Epithelial cell of proximal tubule (primary cell): ENCODE measurements around the gene FUT8. TPM values are rescaled to one million over a fixed set of nuclear protein-coding genes. Genes with fewer than 3 reads are reported as not detected.
A peak's percentile ranks its signal among the peaks of the same experiment; 100 is the strongest.

Source experiments
- DNase-seq: peaks from one replicate; pipeline ENCODE4 v3.0.0-alpha.2; 2011; ENCODE audit warnings: low read depth
- H3K4me3 ChIP-seq: 2 replicates; pipeline ENCODE4 v1.5.1; 2011; ENCODE audit warnings: low read depth, mild to moderate bottlenecking, low read length
- total RNA-seq: library from RNA; depleted of rRNA; stranded (reverse); fragments of >200 nt; gene quantifications from 2 replicates; pipeline ENCODE4 v1.2.3, GENCODE V29; 2015
- TF ChIP-seq, protein P1 (sequence below): conservative IDR thresholded peaks from 2 replicates; pipeline ENCODE4 v1.5.1; 2012; ENCODE audit warnings: low read depth, mild to moderate bottlenecking, low read length

The FUT8 gene
- total RNA-seq, 1 donor from 2014 or later, result 66.4 TPM

DNA sequence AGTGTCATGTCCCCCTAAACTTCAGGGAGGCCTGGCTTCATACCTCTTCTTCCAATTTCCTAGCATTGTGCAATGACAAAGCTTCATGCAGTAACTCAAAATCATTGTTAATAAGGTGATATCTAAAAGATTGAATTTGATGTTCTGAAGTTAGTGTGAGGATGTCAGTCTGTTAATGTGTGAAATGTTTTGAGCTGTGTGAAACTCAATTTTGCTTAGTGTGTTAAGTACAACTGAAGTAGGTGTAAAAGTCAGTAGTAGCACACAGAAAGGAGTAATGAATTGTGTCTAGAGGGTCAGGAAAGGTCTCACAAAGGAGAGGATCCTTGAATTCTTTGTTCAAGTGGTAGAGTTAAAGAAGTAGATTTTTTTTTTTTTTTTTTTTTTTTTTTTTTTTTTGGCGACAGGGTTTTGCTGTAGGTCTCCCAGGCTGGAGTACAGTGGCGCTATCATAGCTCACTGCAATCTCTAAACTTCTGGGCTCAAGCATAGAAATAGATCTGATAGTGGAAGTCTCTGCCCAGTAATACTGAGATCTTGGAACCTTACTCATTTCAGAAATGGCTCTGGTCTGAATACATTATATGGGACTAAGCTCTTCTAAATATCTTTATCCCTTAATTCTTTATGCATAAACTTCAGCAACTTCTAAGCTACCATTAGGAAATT lies 63.9 kb downstream of the FUT8 start:
- no peak overlapping the region for H3K4me3 ChIP-seq
- no peak for DNase-seq
- TF ChIP-seq, protein P1, sequence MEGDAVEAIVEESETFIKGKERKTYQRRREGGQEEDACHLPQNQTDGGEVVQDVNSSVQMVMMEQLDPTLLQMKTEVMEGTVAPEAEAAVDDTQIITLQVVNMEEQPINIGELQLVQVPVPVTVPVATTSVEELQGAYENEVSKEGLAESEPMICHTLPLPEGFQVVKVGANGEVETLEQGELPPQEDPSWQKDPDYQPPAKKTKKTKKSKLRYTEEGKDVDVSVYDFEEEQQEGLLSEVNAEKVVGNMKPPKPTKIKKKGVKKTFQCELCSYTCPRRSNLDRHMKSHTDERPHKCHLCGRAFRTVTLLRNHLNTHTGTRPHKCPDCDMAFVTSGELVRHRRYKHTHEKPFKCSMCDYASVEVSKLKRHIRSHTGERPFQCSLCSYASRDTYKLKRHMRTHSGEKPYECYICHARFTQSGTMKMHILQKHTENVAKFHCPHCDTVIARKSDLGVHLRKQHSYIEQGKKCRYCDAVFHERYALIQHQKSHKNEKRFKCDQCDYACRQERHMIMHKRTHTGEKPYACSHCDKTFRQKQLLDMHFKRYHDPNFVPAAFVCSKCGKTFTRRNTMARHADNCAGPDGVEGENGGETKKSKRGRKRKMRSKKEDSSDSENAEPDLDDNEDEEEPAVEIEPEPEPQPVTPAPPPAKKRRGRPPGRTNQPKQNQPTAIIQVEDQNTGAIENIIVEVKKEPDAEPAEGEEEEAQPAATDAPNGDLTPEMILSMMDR, result no peak

DNA sequence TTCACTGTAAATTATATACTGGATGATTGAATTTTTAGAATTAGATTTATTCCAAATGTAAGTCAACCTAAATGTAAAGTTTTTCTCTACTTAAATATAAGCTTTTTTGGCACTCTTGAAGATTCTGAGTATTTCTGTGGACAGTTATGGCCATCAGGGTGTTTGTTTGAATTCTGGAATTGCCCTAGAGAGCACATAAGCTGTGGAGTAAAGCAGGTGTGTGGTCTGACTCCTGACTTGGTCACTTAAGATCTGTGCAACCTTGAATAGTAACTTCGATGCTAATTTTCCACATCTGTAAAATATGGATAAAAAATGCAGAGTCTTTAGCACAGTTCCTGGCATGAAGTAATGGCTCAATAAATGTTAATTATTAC lies 64.4 kb downstream of the FUT8 start:
- TF ChIP-seq, protein P1, result no peak
- H3K4me3 ChIP-seq, result no peak overlapping the region
- no peak for DNase-seq

DNA sequence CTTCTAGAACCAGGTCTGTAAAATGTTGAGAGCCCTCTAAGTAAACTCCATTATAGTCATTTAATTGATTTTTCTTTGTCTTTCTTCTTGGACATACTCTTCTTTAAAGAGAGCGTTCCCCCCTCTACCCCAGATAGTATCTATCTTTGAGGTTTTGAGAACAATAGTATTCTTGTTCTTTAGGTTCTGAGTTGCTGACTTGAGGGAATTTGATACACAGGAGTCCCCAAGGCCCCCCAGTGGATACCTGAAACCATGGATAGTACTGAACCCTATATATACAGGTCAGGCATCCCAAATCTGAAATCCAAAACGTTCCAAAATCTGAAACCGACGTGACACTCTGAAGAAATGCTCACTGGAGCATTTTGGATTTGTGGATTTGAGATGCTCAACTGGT lies 65.5 kb downstream of the FUT8 start:
- no peak overlapping the region for H3K4me3 ChIP-seq
- TF ChIP-seq, protein P1, result no peak
- no peak for DNase-seq

DNA sequence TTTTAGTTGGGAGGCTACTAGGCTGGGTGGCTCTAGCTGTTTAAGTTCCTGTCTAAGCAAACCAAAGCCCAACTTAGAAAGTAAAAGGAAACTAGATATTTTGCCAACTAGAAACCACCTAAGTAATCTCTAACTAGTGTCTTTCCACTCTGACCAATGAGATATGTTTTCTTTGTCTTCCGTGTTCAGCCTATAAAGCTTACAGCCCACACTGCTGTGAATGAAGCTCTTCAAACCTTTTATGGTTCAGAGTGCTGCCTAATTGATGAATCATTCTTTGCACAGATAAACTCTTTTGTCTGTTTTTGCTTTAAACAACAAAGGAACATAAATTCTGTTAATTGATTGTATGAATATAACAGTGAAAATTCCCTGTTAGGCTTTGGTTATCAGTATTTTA lies 66.1 kb downstream of the FUT8 start:
- TF ChIP-seq, protein P1, result no peak
- no peak overlapping the region for H3K4me3 ChIP-seq
- DNase-seq, result no peak

DNA sequence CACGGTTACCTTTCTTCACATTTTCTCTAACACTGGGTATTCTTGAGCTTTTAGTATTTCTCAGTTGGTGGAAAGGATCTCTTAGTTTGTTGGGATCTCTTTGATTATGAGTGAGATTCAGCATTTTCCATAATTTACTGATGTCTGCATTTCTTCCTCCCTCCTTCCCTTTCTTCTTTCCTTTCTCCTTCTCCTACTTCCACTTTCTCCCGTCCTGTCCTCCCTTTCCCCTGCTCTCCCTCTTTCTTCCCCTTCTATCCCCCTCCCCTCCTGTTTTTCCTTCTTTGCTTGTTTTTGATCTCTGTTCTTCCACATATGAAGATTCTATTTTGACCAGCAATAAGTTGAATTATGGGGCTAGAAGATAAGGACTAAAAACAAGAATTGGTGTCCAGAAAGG lies 66.9 kb downstream of the FUT8 start:
- DNase-seq, result no peak
- H3K4me3 ChIP-seq, result no peak overlapping the region
- TF ChIP-seq, protein P1, result no peak

DNA sequence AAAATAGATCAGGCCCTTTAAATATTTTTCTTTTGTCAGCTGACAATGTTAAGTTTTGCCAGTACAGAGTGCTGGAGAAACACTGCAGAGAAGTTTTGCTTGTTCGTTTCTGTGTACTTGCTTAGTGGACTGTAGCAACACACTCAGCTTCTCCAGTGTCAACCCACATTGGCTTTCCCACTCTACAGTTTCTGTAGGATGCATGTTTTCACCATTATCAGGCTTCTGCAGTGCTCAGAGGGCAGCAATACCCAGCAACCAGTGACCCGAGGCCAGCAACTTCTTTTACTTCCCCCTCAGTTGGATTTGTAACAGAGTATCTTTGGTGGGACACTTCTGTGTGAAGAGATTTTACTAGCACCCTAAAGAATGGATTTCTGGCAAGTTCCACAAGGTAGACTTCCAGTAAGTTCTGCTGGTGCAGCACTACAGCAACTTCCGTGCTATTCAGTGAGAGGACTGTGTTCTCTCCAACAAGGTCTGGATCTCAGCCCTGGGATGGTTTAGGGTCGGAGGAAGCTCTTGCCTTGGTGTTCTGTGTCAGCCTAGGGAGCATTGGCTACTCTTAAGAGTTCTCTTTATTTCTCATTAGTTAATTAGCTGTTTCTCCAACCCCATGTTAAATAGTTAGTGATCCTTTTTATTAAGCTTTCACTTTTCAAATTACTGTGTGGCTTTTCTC lies 70.4 kb downstream of the FUT8 start:
- TF ChIP-seq, protein P1, result no peak
- DNase-seq, result peak; percentile 20
- no peak overlapping the region for H3K4me3 ChIP-seq

DNA sequence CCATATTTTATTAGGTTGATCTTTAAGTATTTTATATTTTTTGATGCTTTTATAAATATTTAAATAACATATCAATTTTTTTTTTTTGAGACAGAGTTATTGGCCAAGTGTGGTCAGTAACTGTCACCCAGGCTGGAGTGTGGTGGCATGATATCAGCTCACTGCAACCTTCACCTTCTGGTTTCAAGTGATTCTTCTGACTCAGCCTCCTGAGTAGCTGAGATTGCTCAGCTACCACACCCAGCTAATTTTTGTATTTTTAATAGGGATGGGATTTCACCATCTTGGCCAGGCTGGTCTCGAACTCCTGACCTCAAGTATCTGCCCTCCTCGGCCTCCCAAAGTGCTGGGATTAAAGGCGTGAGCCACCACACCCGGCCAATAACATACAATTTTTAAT lies 71.1 kb downstream of the FUT8 start:
- TF ChIP-seq, protein P1, result no peak
- no peak for DNase-seq
- H3K4me3 ChIP-seq, result no peak overlapping the region
